Measurements from ENCODE around the gene NACA. TPM values are rescaled to one million over a fixed set of nuclear protein-coding genes. Genes with fewer than 3 reads are reported as not detected.

Gene NACA
- total and polyA plus RNA-seq, 2 of the 13 experiments (the other 11 are each of a cell fraction or from before 2014, with no cell fraction given) = 799 to 1,700 TPM

GRCh38 chr12:56751712-56752598, 26.9 kb upstream of the NACA start, which contains the start of gene PRIM1 (continued):
- TF ChIP-seq ZNF841 (CRISPR knock-in tag; IDR thresholded peaks at IDR 0.05; ENCODE audit: borderline replicate concordance) (peak; percentile 22; the same call in 1 of the 2 replicates), ZNF124 (CRISPR knock-in tag; IDR thresholded peaks at IDR 0.05) (no peak), MIER2 (CRISPR knock-in tag; IDR thresholded peaks at IDR 0.05) (peak; percentile 68; the same call in 1 of the 2 replicates), MEIS2 (CRISPR knock-in tag; IDR thresholded peaks at IDR 0.05) (no peak), SRSF1 (optimal IDR thresholded peaks at IDR 0.05; ENCODE audit: low read depth, low read length) (no peak), ZNF503 (CRISPR knock-in tag; IDR thresholded peaks at IDR 0.05) (no peak), GPN1 (CRISPR knock-in tag; IDR thresholded peaks at IDR 0.05; ENCODE audit: borderline replicate concordance) (no peak), SETDB1 (CRISPR knock-in tag; IDR thresholded peaks at IDR 0.05; ENCODE audit: borderline replicate concordance) (no peak), TOE1 (CRISPR knock-in tag; IDR thresholded peaks at IDR 0.05) (0 out of 2 replicates have a peak, but pooled peaks have one; percentile 61), PRDM15 (CRISPR knock-in tag; IDR thresholded peaks at IDR 0.05) (no peak; the same call in 1 of the 2 replicates), ZNF576 (CRISPR knock-in tag; IDR thresholded peaks at IDR 0.05) (no peak), ZNF609 (CRISPR knock-in tag; IDR thresholded peaks at IDR 0.05; ENCODE audit: borderline replicate concordance) (no peak), JUN (CRISPR knock-in tag; IDR thresholded peaks at IDR 0.05) (no peak), ZBTB38 (CRISPR knock-in tag; IDR thresholded peaks at IDR 0.05) (peak; percentile 35; the same call in 1 of the 2 replicates), SRSF4 (IDR thresholded peaks at IDR 0.05; ENCODE audit: low read depth, low read length, poor library complexity, severe bottlenecking) (no peak), ZC3H4 (CRISPR knock-in tag; IDR thresholded peaks at IDR 0.05; ENCODE audit: borderline replicate concordance) (no peak)
